Measurements from ENCODE around the gene XIRP1.

DNA sequence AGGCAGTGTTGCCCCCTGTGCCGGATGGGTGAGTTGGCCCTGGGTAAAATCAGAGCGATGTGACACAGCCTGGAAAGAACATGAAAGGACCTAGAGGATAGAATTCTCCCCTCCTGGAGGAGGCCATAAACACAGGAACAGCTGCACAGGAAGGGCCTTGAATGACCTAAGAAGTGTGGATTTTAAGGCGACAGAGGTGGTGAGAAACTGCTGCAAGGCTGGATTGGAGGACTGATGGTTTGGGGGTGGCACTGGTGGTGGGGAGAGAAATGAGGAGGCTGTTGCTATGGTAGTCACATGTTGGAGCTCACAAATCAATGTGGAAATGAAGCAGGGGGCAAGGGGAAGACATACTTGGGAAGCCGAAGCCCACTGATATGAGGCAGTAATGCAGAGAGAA is 13.8 kb downstream of the XIRP1 start:
- TF ChIP-seq, protein P1, sequence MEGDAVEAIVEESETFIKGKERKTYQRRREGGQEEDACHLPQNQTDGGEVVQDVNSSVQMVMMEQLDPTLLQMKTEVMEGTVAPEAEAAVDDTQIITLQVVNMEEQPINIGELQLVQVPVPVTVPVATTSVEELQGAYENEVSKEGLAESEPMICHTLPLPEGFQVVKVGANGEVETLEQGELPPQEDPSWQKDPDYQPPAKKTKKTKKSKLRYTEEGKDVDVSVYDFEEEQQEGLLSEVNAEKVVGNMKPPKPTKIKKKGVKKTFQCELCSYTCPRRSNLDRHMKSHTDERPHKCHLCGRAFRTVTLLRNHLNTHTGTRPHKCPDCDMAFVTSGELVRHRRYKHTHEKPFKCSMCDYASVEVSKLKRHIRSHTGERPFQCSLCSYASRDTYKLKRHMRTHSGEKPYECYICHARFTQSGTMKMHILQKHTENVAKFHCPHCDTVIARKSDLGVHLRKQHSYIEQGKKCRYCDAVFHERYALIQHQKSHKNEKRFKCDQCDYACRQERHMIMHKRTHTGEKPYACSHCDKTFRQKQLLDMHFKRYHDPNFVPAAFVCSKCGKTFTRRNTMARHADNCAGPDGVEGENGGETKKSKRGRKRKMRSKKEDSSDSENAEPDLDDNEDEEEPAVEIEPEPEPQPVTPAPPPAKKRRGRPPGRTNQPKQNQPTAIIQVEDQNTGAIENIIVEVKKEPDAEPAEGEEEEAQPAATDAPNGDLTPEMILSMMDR (IDR thresholded peaks at IDR 0.05): no peak
- no peak for TF ChIP-seq POLR2AphosphoS5 (IDR thresholded peaks at IDR 0.05)
